ENCODE measurements around the gene SERPINB6.
A peak's percentile ranks its signal among the peaks of the same experiment; 100 is the strongest.
"Not testable (repeated sequence)": the region's sequence is repeated elsewhere in the genome, so short reads cannot be mapped to it uniquely, and the experiment has no call there.

The SERPINB6 gene

DNA sequence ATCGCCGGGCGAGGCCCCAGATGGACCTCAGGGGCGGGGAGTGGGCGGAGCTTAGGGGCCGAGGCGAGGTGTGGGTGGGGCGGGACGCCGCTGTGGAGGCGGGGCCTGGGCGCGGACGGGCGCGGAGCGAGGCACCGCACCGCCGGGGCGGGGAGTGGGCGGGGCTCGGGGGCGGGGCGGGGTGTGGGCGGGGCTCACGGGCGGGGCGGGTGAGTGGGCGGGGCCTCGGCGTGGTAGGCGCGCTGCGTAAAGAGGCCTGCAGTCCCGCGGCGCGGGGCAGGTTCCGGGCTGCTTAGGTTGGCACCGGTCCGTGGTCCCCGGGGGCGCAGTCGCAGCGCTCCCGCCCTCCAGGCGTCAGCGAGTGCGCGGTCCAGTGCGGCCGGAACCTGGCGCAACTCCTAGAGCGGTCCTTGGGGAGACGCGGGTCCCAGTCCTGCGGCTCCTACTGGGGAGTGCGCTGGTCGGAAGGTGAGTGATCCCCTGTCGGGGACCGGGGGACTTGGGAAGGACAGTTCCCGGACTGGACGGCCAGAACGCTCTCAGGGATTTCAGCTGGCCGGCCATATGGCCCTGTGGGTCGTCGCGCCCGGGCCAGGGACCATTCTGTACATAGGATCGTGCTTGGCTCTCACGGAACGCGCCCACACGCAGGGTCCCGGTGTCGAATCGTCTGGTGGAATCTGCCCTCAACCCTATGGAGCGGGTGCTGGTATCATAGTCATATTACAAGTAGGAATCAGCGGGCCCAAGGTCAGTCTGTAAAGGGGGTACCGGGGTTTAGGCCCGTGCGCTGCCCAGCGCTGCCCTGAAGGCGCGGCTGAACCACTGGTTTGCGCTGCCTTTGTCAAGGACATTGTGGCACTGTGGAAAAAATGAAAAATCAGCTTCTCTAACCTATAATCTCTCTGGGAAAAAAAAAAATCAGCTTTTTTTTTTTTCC is 28.5 kb upstream of the SERPINB6 start, which contains the start of gene NQO2:
Gene NQO2 (plus strand): TSS at position 277 of the 940 bp plus-strand sequence. CDS start 6,659 bp downstream, outside the sequence.
- DNase-seq: peak; percentile 56 to 93

- peak in 1 of 2 donors; percentile 56 for DNase-seq
Measured at GRCh38 chr6:2998998-2999617, 27.7 kb upstream of the SERPINB6 start.

- DNase-seq: not testable (repeated sequence)
Measured at GRCh38 chr6:2998249-2998997, 27.1 kb upstream of the SERPINB6 start.

- DNase-seq: no peak
Measured at GRCh38 chr6:2993755-2994317, 22.5 kb upstream of the SERPINB6 start.

GRCh38 chr6:2992330-2992979 is 21.1 kb upstream of the SERPINB6 start:
- no peak for DNase-seq

DNA sequence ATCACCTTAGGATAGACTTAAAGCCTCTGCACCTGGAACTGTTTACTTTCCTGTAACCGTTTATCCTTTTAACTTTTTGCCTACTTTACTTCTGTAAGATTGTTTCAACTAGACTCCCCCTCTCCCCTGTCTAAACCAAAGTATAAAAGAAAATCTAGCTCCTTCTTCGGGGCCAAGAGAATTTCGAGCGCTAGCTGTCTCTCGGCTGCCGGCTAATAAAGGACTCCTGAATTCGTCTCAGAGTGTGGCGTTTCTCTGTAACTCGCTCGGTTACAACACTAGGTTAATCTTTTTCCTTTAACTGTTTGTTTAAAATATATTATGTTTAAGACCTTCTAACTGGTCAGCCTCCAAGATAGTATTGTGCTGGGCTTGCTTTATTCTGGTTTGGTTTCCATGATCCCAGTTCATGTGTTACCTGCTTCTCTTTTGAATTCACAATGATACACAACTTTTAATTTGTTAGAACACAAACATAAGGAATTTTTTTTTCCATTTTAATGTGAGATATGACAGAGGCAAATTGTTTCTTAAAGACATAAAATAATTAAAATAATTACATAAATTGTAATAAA is 19.7 kb upstream of the SERPINB6 start:
- DNase-seq: peak in 1 of 2 donors; percentile 29

DNA sequence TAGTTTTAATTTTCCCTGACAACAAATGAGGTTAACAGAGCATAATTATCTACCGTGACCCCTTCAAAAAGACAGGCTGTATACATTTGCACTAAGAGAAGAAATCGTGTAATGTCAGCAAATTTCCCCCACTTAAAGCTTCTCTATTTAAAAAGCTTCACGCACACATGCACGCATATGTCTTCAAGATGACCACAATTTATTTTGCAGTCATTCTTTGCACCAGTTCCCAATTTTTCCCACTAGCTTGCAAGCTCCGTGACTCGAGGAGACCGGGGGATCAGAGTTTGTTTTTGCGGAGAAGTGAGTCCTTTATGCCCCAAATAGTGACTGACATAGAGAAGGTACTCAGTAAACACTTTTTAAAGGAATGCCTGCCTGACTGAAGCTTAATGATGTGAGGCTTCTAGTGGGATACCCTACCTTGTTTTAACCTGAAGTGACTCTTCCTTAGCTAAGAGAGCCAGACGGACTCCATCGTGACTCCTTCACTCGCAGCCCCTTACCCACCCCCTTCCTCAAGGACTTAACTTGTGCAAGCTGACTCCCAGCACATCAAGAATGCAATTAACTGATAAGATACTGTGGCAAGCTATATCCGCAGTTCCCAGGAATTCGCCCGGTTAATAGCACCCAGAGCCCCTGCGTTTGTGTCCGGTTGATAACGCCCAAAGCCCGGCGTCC is 19.0 kb upstream of the SERPINB6 start:
- DNase-seq: no peak

- DNase-seq: peak; percentile 57 to 93
Measured at GRCh38 chr6:2989332-2990247, 18.2 kb upstream of the SERPINB6 start.

DNA sequence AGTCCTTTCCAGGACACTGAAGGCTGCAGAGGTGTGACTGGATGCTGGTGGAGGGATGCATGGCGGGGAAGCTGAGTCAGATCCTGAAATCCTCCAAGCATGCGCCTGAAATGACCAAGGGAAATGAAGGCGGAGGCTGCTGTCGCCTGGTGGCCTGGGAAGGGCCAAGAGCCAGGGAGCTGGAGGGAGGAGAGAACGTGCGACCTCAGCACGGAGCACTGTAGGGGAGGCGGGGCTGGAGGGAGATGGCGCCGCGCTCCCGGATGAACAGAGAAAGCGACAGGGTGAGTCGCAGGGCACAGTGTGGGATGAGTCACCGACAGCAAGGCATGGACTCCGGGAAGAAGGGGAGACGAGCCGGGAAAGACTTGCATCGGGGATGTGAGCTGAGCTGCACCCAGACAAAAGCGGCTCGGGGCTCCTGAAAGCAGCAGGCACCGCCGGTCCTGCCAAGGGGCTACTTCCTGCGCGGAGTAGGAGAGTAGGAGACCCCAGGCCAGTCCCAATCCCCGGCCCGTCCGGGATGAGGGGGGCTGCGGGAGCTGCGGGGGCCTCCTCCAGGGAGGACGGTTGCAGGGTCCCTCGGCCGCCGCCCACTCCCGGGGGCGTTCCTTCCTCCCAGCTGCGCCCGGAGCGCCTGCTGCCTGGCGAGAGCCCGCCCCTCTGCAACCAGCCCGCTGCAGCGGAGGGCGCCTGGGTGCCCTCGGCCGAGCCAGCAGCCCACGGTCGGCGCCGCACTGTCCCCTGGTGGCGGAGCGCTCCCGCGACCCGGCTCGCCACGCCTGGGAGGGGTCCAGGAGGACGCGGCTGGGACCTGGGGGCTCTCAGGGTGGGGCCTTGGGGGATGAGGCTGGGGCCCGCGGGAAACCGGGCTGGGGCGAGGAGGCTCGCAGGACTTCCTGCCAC is 17.3 kb upstream of the SERPINB6 start:
- peak; percentile 52 to 84 for DNase-seq

DNA sequence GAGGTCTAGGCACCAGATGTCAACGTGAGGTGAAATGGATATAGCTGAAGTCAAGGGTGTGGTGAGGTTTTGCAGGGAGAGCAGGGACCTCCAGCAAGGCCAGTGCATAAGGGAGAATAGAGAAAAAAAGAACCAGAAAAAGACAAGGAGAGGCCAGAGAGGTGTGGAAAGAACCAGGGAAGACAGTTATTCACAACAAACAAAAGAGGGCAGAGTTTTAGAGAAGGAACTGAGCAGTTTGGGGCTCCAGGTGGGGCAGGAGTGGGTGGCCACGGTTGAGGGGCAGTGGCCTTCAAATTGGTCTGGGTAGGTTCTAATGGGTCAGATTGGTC is 16.7 kb upstream of the SERPINB6 start:
- DNase-seq: no peak

DNA sequence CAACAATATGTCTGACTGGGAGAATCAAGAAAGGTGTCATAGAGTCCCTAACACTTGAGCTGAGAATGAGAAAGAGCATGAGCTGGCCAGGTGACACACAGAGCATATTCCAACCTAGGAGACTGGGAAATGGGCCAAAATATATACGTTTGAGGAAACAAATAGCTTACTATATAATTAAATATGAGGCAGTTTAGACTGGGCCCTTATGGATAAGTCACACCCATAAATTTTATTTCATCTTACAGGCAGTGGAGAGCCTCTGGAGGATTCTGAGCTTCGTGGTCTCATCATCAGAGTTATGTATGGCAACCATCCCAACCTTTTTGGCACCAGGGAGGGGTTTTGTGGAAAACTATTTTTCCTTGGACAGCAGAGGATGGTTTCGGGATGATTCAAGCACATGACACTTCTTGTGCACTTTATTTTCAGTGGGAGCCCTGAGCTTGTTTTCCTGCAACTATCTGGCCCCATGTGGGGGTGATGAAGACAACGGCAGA is 15.4 kb upstream of the SERPINB6 start:
- DNase-seq: no peak

- no peak for DNase-seq
Measured at GRCh38 chr6:2984738-2985406, 13.5 kb upstream of the SERPINB6 start.

DNA sequence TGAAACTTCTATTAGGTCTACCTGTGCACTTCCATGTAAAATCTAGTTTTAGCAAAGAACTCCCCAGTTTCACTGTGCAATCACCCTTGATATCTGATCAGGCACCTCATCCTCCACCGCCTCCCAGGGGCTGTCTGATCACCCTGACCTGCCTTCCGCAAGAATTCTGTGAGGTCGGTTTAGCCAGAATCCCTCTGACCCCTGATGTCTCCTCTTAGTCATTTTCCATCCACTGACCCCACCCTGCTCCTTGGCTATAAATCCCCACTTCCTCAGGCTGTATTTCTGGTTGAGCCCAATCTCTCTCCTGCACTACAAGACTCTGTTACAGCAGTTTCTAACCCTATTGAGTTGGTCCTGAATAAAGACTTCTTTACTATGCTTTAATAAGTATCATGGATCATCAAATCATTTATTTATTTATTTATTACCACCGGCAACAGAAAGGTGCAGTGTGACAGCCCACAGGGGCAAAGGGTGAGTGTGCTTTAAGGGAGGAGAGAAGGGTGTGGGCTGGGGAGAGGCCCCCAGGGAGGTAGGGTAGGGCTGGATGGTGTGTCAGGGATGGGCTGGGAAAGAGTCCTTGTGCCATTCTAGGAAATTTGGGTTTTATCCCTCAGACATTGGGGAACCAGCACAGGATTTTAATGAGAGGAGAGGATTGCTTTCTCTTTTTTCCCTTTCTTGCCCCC is 11.2 kb upstream of the SERPINB6 start:
- DNase-seq: no peak

DNA sequence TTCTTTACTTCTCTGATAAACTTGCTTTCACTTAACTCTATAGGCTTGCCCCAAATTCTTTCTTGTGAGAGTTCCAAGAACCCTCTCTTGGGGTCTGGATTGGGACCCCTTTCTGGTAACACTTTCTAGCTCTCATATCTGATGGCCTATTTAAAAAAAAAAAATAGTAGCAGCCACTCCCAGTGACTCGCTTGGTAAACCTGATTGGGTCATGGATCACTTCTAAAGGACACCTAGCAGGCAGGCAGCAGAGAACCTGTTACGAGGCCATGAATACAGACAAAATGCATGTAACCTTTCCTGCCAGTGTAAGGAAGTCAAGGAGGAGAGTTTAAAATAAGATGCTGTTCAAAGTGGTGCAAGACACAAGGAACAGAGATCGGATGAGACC is 9.1 kb upstream of the SERPINB6 start:
- DNase-seq: no peak

GRCh38 chr6:2979819-2980464 is 8.6 kb upstream of the SERPINB6 start:
- DNase-seq: no peak

DNA sequence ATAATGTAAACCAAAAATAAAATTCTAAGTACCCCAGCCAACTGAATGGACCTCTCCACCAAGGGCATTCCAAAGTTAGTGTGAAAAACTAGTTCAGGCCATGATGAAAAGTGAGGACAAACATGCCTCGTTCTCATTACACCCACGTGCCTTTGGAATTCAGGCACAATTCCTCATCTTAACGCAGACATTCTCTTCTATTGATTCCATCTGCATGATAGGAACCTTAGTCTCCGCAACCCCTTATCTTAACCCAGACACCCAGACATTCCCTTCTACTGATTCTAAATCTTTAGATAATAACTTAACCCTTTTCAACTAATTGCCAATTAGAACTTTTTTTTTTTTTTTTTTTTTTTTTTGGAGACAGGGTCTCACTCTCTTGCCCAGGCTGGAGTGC is 7.6 kb upstream of the SERPINB6 start:
- no peak for DNase-seq
